Endothelial cell of umbilical vein (primary cell): Measurements from ENCODE around the gene TAX1BP3. TPM values are rescaled to one million over a fixed set of nuclear protein-coding genes. Genes with fewer than 3 reads are reported as not detected.

Experiments used
- BruUV-seq: library from RNA; stranded (reverse); fragments of 400-500 nt; replicated peaks from 2 replicates; lab custom pipeline; 2021; lab: Mats Ljungman, UMichigan
- CTCF ChIA-PET: fragments of 300-600, 350-600 bp; sonication (Branson Sonifier 250); formaldehyde crosslinking; loops from one replicate; lab custom pipeline; 2021; ENCODE audit warnings: antibody characterized with exemption, inconsistent platforms; lab: Charles Lee
- POLR2A ChIA-PET: fragments of 300-600, 350-600 bp; sonication (Branson Sonifier 250); formaldehyde crosslinking; loops from one replicate; lab custom pipeline; 2021; ENCODE audit warnings: antibody characterized with exemption, inconsistent platforms; lab: Charles Lee
- DNase-seq: peaks from one replicate; pipeline ENCODE4 v3.0.0-alpha.2; 2011; ENCODE audit warnings: low read depth, low spot score
- FAIRE-seq: peaks from 2 replicates; lab custom pipeline; 2011; peaks lifted over from hg19 to GRCh38; lab: Jason Lieb, UNC
- H2AFZ ChIP-seq: 2 replicates; pipeline ENCODE4 v1.6.0; 2012; ENCODE audit warnings: low read depth, low read length, control low read depth, inconsistent platforms
- H3K27ac ChIP-seq: 2 replicates; pipeline ENCODE4 v1.5.1; 2011; ENCODE audit warnings: low read depth, mild to moderate bottlenecking, control low read depth, low read length, moderate library complexity; ENCODE audit not compliant: insufficient read depth
- H3K27me3 ChIP-seq, 2 experiments: 2 replicates each; pipeline versions ENCODE4 v1.6.0 to v1.6.1; 2011; ENCODE audit warnings: low read length in 2 of 2, mixed read lengths in 1 of 2; ENCODE audit not compliant: control insufficient read depth in 2 of 2, insufficient read depth in 2 of 2
- H3K36me3 ChIP-seq, 2 experiments: 2 replicates in 1 of 2; 3 replicates in 1 of 2; pipeline ENCODE4 v1.5.1; 2011; ENCODE audit warnings: low read length in 2 of 2, mild to moderate bottlenecking in 1 of 2, moderate library complexity in 1 of 2; ENCODE audit not compliant: control insufficient read depth in 2 of 2, insufficient read depth in 2 of 2; ENCODE audit errors: extremely low read depth in 1 of 2
- H3K4me1 ChIP-seq: 3 replicates; pipeline ENCODE4 v1.5.1; 2011; ENCODE audit warnings: mild to moderate bottlenecking, low read length; ENCODE audit not compliant: control insufficient read depth, insufficient read depth; ENCODE audit errors: extremely low read depth
- H3K4me2 ChIP-seq: 2 replicates; pipeline ENCODE4 v1.6.1; 2011; ENCODE audit warnings: low read length, control low read depth, mixed read lengths; ENCODE audit not compliant: insufficient read depth
- H3K4me3 ChIP-seq, 3 experiments: fragments of 200-600 bp in 1 of 3; sonication (generic), shearing (Covaris generic) in 1 of 3; replicated peaks in 1 of 3; 2 replicates each; pipeline ENCODE4 v1.5.1; 2011 to 2016; ENCODE audit warnings: control low read depth in 3 of 3, low read length in 3 of 3, mild to moderate bottlenecking in 2 of 3, inconsistent platforms in 1 of 3, low read depth in 1 of 3, moderate library complexity in 1 of 3; ENCODE audit not compliant: insufficient read depth in 1 of 3
- H3K79me2 ChIP-seq: 2 replicates; pipeline ENCODE4 v1.6.0; 2012; ENCODE audit warnings: low read length, inconsistent platforms; ENCODE audit not compliant: control insufficient read depth, insufficient read depth
- H3K9ac ChIP-seq: replicated peaks from 2 replicates; pipeline ENCODE3; 2011; ENCODE audit warnings: low read length, control low read depth; ENCODE audit not compliant: insufficient read depth; ENCODE audit errors: extremely low read depth
- H3K9me1 ChIP-seq: replicated peaks from 3 replicates; pipeline ENCODE4 v1.6.0; 2011; ENCODE audit warnings: mild to moderate bottlenecking, low read length; ENCODE audit not compliant: control insufficient read depth, insufficient read depth; ENCODE audit errors: extremely low read depth
- H3K9me3 ChIP-seq: replicated peaks from 2 replicates; pipeline ENCODE4 v1.5.1; 2012; ENCODE audit warnings: low read length, inconsistent platforms; ENCODE audit not compliant: control insufficient read depth, insufficient read depth
- H4K20me1 ChIP-seq: replicated peaks from 2 replicates; pipeline ENCODE3; 2011; ENCODE audit warnings: mild to moderate bottlenecking, low read length; ENCODE audit not compliant: control insufficient read depth, insufficient read depth; ENCODE audit errors: extremely low read depth
- CTCF ChIP-seq, 2 donors: IDR thresholded peaks; 1 replicate in 1 of 2; 2 replicates in 1 of 2; pipeline ENCODE4 v1.5.1; 2011; ENCODE audit warnings: low read length in 2 of 2, mild to moderate bottlenecking in 2 of 2, moderate library complexity in 2 of 2, control low read depth in 1 of 2, inconsistent platforms in 1 of 2, low read depth in 1 of 2; ENCODE audit not compliant: insufficient read depth in 1 of 2; ENCODE audit errors: extremely low read depth in 1 of 2
- EZH2 ChIP-seq: IDR thresholded peaks from 2 replicates; pipeline ENCODE4 v1.6.1; 2012; ENCODE audit warnings: borderline replicate concordance, low read depth, mild to moderate bottlenecking, moderate library complexity, low read length, inconsistent platforms; ENCODE audit not compliant: severe bottlenecking
- FOS ChIP-seq: IDR thresholded peaks from 2 replicates; pipeline ENCODE4 v1.6.1; 2011; ENCODE audit warnings: mild to moderate bottlenecking, low read length, moderate library complexity, borderline replicate concordance; ENCODE audit not compliant: insufficient read depth
- GATA2 ChIP-seq: IDR thresholded peaks from 2 replicates; pipeline ENCODE4 v1.7.0; 2011; ENCODE audit warnings: low read depth, mild to moderate bottlenecking, moderate library complexity, mixed read lengths, low read length; ENCODE audit not compliant: insufficient read length, insufficient read depth
- JUN ChIP-seq: IDR thresholded peaks from 2 replicates; pipeline ENCODE4 v1.6.1; 2011; ENCODE audit warnings: borderline replicate concordance, low read depth; ENCODE audit not compliant: insufficient read length, insufficient read depth
- MAX ChIP-seq: IDR thresholded peaks from 2 replicates; pipeline ENCODE4 v1.6.1; 2011; ENCODE audit not compliant: insufficient read depth, insufficient read length
- MYC ChIP-seq: IDR thresholded peaks from one replicate; pipeline ENCODE4 v1.6.1; 2011; ENCODE audit warnings: mild to moderate bottlenecking, low read depth, low read length
- POLR2A ChIP-seq: IDR thresholded peaks from 2 replicates; pipeline ENCODE4 v1.6.1; 2012; ENCODE audit warnings: low read depth, mild to moderate bottlenecking, control low read depth, low read length
- POLR2AphosphoS5 ChIP-seq: IDR thresholded peaks from 2 replicates; pipeline ENCODE4 v1.6.1; 2012; ENCODE audit warnings: low read depth, mild to moderate bottlenecking, control low read depth, low read length, moderate library complexity; ENCODE audit not compliant: insufficient read depth
- dilution Hi-C: fragments of 300-500 bp; cut with MboI; formaldehyde crosslinking; loops from one replicate; pipeline ENCODE4 v1.15.0; 2019; ENCODE audit warnings: low sequenced_read_pairs; ENCODE audit not compliant: extremely low pct_ligation_motif_present
- intact Hi-C: fragments of 100-400 bp; cut with micrococcal nuclease; formaldehyde crosslinking; loops from one replicate; pipeline ENCODE4 v1.10.0; 2022
- polyA plus RNA-seq, 4 experiments: library from polyadenylated mRNA; depleted of rRNA in 3 of 4; stranded (reverse) in 3 of 4; unstranded in 1 of 4; fragments of >200 nt; gene quantifications; 2 replicates each; pipeline versions ENCODE4 v1.2.1 to v1.2.3, GENCODE V29; 2011 to 2012; ENCODE audit warnings: missing spikeins in 1 of 4
- total RNA-seq: library from RNA; stranded (reverse); gene quantifications from 2 replicates; pipeline ENCODE4 v1.2.3, GENCODE V29; 2021

The TAX1BP3 gene
- total and polyA plus RNA-seq, 2 donors (not counting 3 experiments of a cell fraction or from before 2014, with no cell fraction given), result 254 to 315 TPM

- no TSS peak for BruUV-seq
- Histone ChIP-seq H3K4me2 (no peak overlapping the region), H3K27ac (no peak overlapping the region), H3K27me3 (peaks cover 12 to 16% of the 10 kb centered on the region in 2 experiments), H3K9ac (no peak overlapping the region), H3K36me3 (no peaks in the 10 kb centered on the region), H3K4me3 (no peak overlapping the region), H4K20me1 (no peaks in the 10 kb centered on the region), H3K9me3 (no peaks in the 10 kb centered on the region), H3K79me2 (no peaks in the 10 kb centered on the region), H2AFZ (no peak overlapping the region), H3K4me1 (peaks cover 5% of the 10 kb centered on the region), H3K9me1 (no peaks in the 10 kb centered on the region)
- intact Hi-C loops (no loop called here), dilution Hi-C loops (no loop called here)
- CTCF ChIA-PET, result no interaction called here
- DNase-seq (no peak), FAIRE-seq (no peak)
- TF ChIP-seq GATA2 (no peak), MYC (no peak), POLR2AphosphoS5 (no peak), FOS (no peak), CTCF (IDR thresholded peaks at IDR 0.05; ENCODE audit: extremely low read depth in 1 of 2, insufficient read depth in 1 of 2, low read depth in 1 of 2, low read length in 2 of 2) (no peak), POLR2A (no peak), MAX (no peak), EZH2 (no peak), JUN (no peak)
- POLR2A ChIA-PET, result no interaction called here
Observed at GRCh38 chr17:3691617-3692067, 23.3 kb upstream of the TAX1BP3 start.
